EH (cell line): ENCODE results near the gene VSIG2.

Experiments used
- DNase-seq: peaks from one replicate; pipeline ENCODE4 v3.0.0-alpha.2; 2015; ENCODE audit warnings: low read depth

VSIG2 gene

GRCh38 chr11:124748481-124749343 lies 3.3 kb downstream of the VSIG2 start:
- DNase-seq, result peak; percentile 49

GRCh38 chr11:124748100-124748418 lies 4.0 kb downstream of the VSIG2 start:
- DNase-seq, result no peak

- no peak for DNase-seq
Measured at GRCh38 chr11:124747406-124748099, 4.5 kb downstream of the VSIG2 start.

GRCh38 chr11:124746621-124747243 lies 5.3 kb downstream of the VSIG2 start:
- DNase-seq, result peak; percentile 87

- no peak for DNase-seq
Measured at GRCh38 chr11:124745835-124746620, 6.0 kb downstream of the VSIG2 start.

- DNase-seq, result no peak
Measured at GRCh38 chr11:124745270-124745834, 6.7 kb downstream of the VSIG2 start.

- DNase-seq, result no peak
Measured at GRCh38 chr11:124743050-124743449, 9.0 kb downstream of the VSIG2 start.

- DNase-seq, result no peak
Measured at GRCh38 chr11:124742555-124742954, 9.5 kb downstream of the VSIG2 start.

GRCh38 chr11:124740277-124740882 lies 11.7 kb downstream of the VSIG2 start:
- peak; percentile 38 for DNase-seq

GRCh38 chr11:124739479-124740276 lies 12.4 kb downstream of the VSIG2 start, which contains the start of gene NRGN:
Gene NRGN, plus strand, starts transcription at chr11:124739942. Its CDS starts 143 bp downstream, at chr11:124740085.
- DNase-seq, result peak; percentile 87

- DNase-seq, result no peak
Measured at GRCh38 chr11:124738713-124739478, 13.2 kb downstream of the VSIG2 start.

- no peak for DNase-seq
Measured at GRCh38 chr11:124737638-124738305, 14.3 kb downstream of the VSIG2 start.

GRCh38 chr11:124736736-124737135 lies 15.3 kb downstream of the VSIG2 start:
- no peak for DNase-seq

- DNase-seq, result no peak
Measured at GRCh38 chr11:124732230-124732629, 19.8 kb downstream of the VSIG2 start.

- no peak for DNase-seq
Measured at GRCh38 chr11:124729571-124729970, 22.5 kb downstream of the VSIG2 start.

- no peak for DNase-seq
Measured at GRCh38 chr11:124728134-124728533, 23.9 kb downstream of the VSIG2 start.

GRCh38 chr11:124727474-124727873 lies 24.6 kb downstream of the VSIG2 start:
- DNase-seq, result no peak

GRCh38 chr11:124725719-124726105 lies 26.3 kb downstream of the VSIG2 start:
- peak; percentile 61 for DNase-seq
